NCI-H128 (cell line): ENCODE results near the gene ADGRD2.

Experiments
- DNase-seq: peaks from one replicate; lab custom pipeline; 2025; ENCODE audit not compliant: unreplicated experiment; lab: John Stamatoyannopoulos, UW

Gene ADGRD2

GRCh38 chr9:124506931-124507879, 57.0 kb downstream of the ADGRD2 start, which contains the start of gene NR5A1:
Gene NR5A1 (minus strand): TSS chr9:124507399. CDS start chr9:124503395, 4,004 bp downstream.
- no peak for DNase-seq

- DNase-seq: no peak
Observed at GRCh38 chr9:124507880-124508423, 57.7 kb downstream of the ADGRD2 start.

GRCh38 chr9:124510650-124511425, 60.6 kb downstream of the ADGRD2 start:
- DNase-seq: no peak

GRCh38 chr9:124511426-124511840, 61.2 kb downstream of the ADGRD2 start:
- DNase-seq: no peak

DNA sequence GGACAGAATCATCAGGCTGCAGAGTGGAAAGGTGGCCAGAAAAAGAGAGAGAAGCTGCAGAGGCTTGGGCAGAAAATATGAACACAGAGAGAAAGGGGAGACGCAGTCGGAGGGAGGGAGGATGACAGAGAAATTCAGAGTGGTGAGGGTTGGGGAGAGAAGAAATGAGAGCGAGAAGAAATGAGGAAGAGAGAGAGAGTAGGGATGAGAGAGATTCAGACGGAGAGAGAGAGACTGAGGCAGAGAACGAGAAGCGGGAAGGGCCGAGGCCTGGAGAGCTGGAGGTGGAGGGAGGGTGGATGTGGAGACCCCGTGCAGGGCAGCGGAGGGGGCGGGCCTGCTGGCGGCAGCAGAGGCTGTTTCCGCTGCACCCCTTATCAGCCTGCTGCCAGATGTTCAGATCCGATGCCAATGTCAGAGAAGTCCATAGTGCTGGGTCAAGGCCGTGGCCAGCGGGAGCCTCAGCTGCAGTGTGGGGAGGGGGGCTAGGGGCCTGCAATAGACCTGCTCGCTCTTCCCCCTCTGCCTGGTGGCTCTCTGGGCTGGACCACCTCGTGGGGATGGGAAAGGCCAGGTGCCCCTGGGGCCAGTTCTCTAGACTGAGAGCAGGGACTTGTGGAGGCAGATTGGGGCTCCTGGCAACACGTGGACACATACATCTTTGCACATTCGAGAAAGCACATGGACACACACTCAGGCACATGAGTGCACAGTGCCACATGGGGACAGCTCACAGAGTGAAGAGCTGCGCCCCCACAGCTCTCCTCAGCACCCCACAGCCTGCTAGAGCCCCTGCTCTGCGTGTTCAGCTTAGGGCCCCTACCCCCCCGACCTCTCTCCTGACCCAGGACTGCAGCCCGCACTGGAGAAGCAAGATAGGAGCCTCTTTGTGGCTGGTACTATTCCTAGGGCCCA, 61.9 kb downstream of the ADGRD2 start:
- DNase-seq: no peak

GRCh38 chr9:124512806-124513204, 62.6 kb downstream of the ADGRD2 start:
- no peak for DNase-seq

DNA sequence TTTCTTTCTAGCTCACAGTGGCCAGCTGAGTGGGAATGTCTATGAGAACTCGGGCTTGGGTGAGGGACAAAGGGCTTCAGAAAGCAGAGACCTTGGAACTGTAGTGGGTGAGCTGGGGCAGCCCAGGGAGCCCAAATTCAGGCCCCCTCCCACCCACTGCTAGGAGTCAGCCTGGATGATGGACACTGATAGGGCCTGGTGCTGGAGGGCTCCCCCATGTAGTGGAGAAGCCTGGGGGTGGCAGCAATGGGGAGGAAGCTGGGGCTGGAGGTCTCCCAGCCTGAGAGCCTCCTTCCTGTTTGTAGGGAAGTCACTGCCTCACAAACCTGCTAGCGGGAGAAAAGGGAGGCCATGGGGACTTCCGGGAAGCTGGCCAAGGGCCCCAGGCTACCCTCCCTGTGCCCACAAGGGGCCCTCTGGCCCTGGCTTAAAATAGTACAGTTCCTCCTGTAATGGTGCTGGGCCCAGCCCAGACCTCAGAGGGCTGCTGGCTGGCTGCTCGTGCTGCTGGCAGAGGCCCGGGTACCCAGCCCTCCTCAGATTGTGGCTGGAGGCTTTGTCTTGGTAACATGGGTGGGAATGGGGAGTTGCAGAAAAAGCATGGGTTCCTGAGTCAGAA, 63.2 kb downstream of the ADGRD2 start:
- no peak for DNase-seq

DNA sequence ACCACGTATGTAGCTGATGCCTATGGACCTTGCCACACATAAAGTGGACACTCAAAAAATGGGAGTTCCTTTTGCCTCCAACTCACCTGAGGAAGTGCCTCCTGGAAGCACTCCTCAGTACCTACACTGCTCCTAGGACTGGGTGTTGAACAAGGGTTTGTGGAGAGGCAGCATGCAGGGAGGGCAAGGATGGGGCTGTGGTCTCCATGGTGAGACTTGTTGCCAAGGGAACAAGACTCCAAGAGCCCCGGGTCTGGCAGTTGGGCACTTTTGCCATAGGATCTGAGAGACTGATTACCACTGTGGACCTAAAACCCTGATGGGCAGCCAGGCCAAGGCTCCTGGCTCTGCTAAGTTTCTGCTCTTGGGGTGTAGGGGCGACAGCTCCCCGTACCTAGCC, 63.9 kb downstream of the ADGRD2 start:
- no peak for DNase-seq

GRCh38 chr9:124514874-124515273, 64.6 kb downstream of the ADGRD2 start:
- no peak for DNase-seq

DNA sequence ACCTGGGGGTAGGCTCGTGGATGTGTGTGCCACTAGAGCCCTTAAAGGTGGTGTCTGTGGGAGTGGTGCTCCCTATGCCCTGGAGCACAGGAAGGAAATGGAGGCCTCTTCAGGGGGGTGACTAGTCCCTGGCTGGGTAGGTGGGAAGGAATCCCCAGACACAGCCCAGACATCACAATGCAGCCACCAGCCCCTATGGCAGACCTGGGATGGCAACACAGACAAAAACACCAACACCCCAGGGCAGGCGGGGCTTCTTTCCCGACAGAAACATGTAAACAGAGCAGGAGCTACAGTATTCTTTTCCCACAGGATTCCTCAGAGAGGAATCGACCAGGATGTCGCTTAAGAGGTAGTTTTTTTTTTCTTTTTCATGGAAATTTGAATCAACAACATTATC, 67.3 kb downstream of the ADGRD2 start:
- DNase-seq: no peak

DNA sequence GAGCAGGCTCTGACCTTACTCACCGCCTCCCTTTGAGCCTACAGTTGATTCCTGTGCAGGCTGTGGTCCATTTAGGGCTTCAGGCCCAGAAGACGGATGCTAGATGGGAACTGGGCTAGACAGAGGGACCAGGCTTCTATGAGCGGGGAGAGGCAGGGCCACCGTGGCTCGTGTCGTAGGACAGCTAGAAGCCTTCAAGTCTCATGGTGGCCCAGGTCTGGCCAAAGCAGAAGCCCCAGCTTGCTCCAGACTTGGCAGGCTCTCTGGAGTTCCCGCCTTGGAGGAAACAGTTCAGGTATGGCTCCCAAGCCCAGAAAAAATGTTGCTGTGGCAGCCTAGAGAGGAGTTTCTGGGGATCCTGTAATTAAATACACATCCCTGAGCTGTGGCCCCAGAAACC, 67.9 kb downstream of the ADGRD2 start:
- no peak for DNase-seq

GRCh38 chr9:124520206-124520596, 70.0 kb downstream of the ADGRD2 start:
- DNase-seq: no peak

DNA sequence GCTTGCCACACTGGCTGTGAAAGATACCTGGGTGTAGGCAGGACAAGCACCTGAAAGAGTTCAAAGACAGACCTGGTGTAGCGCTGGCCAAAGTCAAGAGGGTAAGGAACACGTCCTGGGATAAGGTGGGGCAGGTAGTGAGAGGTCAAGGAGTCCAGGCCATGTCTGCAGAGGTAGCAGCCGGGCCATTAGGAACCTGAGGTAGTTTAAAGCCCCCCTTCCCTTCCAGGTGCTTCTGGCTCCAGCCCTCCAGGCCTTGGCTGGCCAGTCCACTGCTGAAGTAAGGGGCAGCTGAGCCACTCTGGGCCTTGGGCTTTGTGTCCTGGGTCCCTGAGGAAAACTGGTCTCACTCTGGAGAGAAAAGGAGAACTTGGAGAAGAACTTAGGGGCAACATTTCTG, 70.9 kb downstream of the ADGRD2 start:
- DNase-seq: no peak

DNA sequence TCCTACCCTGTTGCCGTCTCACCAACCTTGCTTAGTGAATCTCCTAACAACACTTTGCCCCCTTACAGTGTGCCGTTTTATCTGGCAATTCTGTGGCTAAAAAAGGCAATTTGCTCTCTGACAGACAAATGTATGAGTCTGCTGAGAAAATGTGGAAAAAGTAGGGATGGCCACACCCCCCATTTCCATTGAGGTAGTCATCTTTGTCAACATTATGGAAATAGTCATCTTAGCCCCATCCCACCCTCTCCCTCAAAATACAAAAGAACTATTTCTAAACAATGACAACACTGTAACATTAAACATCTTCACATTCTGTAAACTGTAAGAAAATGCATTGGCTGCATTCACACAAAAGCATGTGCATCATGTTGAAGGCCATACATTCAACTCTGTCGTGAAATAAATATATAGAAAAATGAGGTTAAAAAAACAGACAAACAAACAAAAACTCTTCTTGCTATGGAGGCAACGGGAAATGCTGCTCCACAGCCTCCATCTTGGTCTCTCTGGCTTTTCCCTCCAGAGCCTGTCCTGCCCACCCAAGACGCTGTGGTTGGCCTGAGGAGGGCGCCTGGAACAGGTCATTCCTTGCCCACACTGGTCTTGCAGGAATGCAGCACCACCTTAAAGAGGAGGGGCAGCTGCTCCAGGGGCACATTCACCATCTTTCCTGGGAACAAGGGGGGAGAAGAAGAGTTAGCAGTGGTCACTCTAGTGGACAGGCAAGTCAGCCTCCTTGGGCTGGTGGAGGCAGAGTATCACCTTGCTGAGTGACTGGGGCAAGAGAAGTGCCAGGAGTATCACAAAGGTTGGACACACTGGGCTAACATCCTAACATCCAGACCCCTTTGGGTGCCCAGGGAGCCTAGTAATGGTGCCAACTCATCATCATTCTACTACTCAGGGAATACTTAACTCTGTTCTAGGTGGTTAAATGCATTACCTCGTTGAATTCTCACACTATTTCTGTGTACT, 72.2 kb downstream of the ADGRD2 start:
- DNase-seq: no peak

GRCh38 chr9:124526174-124526573, 75.9 kb downstream of the ADGRD2 start:
- no peak for DNase-seq

GRCh38 chr9:124527781-124528180, 77.5 kb downstream of the ADGRD2 start:
- DNase-seq: no peak
